GM23338 (cell line): ENCODE measurements around the gene VWA2. TPM values are rescaled to one million over a fixed set of nuclear protein-coding genes. Genes with fewer than 3 reads are reported as not detected.

Experiments used
- ATAC-seq: fragments of 200-7000 bp; cut with Tn5 transposase; 3 replicates; pipeline ENCODE4 v1.9.1; 2020
- DNase-seq: peaks from one replicate; pipeline ENCODE4 v3.0.0-alpha.2; 2015; ENCODE audit warnings: low spot score
- H2AFZ ChIP-seq: fragments of 200-600 bp; sonication (generic); 2 replicates; pipeline ENCODE4 v1.8.0; 2016; ENCODE audit warnings: antibody characterized with exemption, mild to moderate bottlenecking, moderate library complexity
- H3F3A ChIP-seq: fragments of 200-600 bp; sonication (generic); replicated peaks from 2 replicates; pipeline ENCODE4 v1.8.0; 2017; ENCODE audit warnings: antibody characterized with exemption, mixed run types, low read depth
- H3K27ac ChIP-seq: fragments of 200-600 bp; sonication (generic); 2 replicates; pipeline ENCODE4 v1.6.1; 2016; ENCODE audit warnings: low read depth
- H3K27me3 ChIP-seq: fragments of 200-600 bp; sonication (generic); 2 replicates; pipeline ENCODE4 v1.8.0; 2016; ENCODE audit warnings: mild to moderate bottlenecking, mixed run types, moderate library complexity; ENCODE audit not compliant: insufficient read depth
- H3K36me3 ChIP-seq: fragments of 200-600 bp; sonication (generic); 2 replicates; pipeline ENCODE4 v1.8.0; 2016; ENCODE audit warnings: mild to moderate bottlenecking; ENCODE audit not compliant: insufficient read depth
- H3K4me1 ChIP-seq: fragments of 200-600 bp; sonication (generic); 2 replicates; pipeline ENCODE4 v1.8.0; 2016; ENCODE audit warnings: mild to moderate bottlenecking, moderate library complexity; ENCODE audit not compliant: insufficient read depth
- H3K4me2 ChIP-seq: fragments of 200-600 bp; sonication (generic); 2 replicates; pipeline ENCODE4 v1.7.1; 2017; ENCODE audit warnings: mixed run types
- H3K4me3 ChIP-seq: fragments of 200-600 bp; sonication (generic); 2 replicates; pipeline ENCODE4 v1.6.1; 2016; ENCODE audit warnings: mixed run types
- H3K79me2 ChIP-seq: fragments of 200-600 bp; sonication (generic); replicated peaks from 2 replicates; pipeline ENCODE4 v1.8.0; 2017; ENCODE audit warnings: mild to moderate bottlenecking; ENCODE audit not compliant: insufficient read depth
- H3K9me2 ChIP-seq: fragments of 200-600 bp; sonication (generic); 2 replicates; pipeline ENCODE4 v1.8.0; 2017; ENCODE audit not compliant: insufficient read depth
- H4K20me1 ChIP-seq: fragments of 200-600 bp; sonication (generic); replicated peaks from 2 replicates; pipeline ENCODE4 v1.8.0; 2017; ENCODE audit warnings: mild to moderate bottlenecking; ENCODE audit not compliant: insufficient read depth
- H3K27ac Mint-ChIP-seq: 2 replicates; pipeline ENCODE4 v1.8.0; 2020; ENCODE audit warnings: inconsistent platforms, mild to moderate bottlenecking, moderate library complexity, mixed read lengths
- H3K27me3 Mint-ChIP-seq: 3 replicates; pipeline ENCODE4 v1.8.0; 2022; ENCODE audit warnings: low read depth, mild to moderate bottlenecking, moderate library complexity, mixed read lengths, inconsistent platforms; ENCODE audit not compliant: insufficient read depth, poor library complexity
- H3K36me3 Mint-ChIP-seq: 3 replicates; pipeline ENCODE4 v1.8.0; 2021; ENCODE audit warnings: low read depth, mild to moderate bottlenecking, inconsistent platforms, moderate library complexity, mixed read lengths
- H3K4me1 Mint-ChIP-seq: 3 replicates; pipeline ENCODE4 v1.8.0; 2020; ENCODE audit warnings: mild to moderate bottlenecking, inconsistent platforms, mixed read lengths
- H3K4me3 Mint-ChIP-seq: 3 replicates; pipeline ENCODE4 v1.8.0; 2021; ENCODE audit warnings: moderate library complexity, mild to moderate bottlenecking, inconsistent platforms, mixed read lengths
- H3K9me3 Mint-ChIP-seq: 3 replicates; pipeline ENCODE4 v1.8.0; 2020; ENCODE audit warnings: moderate library complexity, mild to moderate bottlenecking, inconsistent platforms, mixed read lengths
- CREB1 ChIP-seq: fragments of 250-450 bp; sonication (Bioruptor Pico); IDR thresholded peaks from 2 replicates; pipeline ENCODE4 v1.5.0; 2020; ENCODE audit warnings: low read depth, mild to moderate bottlenecking, moderate library complexity
- ETS1 ChIP-seq: IDR thresholded peaks from 2 replicates; pipeline ENCODE4 v1.6.1; 2016; ENCODE audit warnings: antibody characterized with exemption
- EZH2 ChIP-seq: fragments of 200-600 bp; sonication (generic); IDR thresholded peaks from one replicate; pipeline ENCODE4 v1.8.0; 2017; ENCODE audit warnings: antibody characterized with exemption, mild to moderate bottlenecking, low read depth; ENCODE audit not compliant: unreplicated experiment
- EZH2phosphoT487 ChIP-seq: fragments of 200-600 bp; sonication (generic); IDR thresholded peaks from one replicate; pipeline ENCODE4 v1.8.1; 2018; ENCODE audit warnings: antibody characterized with exemption; ENCODE audit not compliant: unreplicated experiment
- JUNB ChIP-seq: IDR thresholded peaks from one replicate; pipeline ENCODE4 v1.6.1; 2016; ENCODE audit warnings: antibody characterized with exemption; ENCODE audit not compliant: unreplicated experiment
- NANOG ChIP-seq: IDR thresholded peaks from 2 replicates; pipeline ENCODE4 v1.6.1; 2016; ENCODE audit warnings: antibody characterized with exemption, borderline replicate concordance
- POLR2AphosphoS5 ChIP-seq: IDR thresholded peaks from 2 replicates; pipeline ENCODE4 v1.6.1; 2016; ENCODE audit warnings: antibody characterized with exemption, low read depth
- REST ChIP-seq: IDR thresholded peaks from one replicate; pipeline ENCODE4 v1.6.1; 2018; ENCODE audit warnings: antibody characterized with exemption; ENCODE audit not compliant: unreplicated experiment
- STAT1 ChIP-seq: IDR thresholded peaks from one replicate; pipeline ENCODE4 v1.6.1; 2016; ENCODE audit warnings: antibody characterized with exemption; ENCODE audit not compliant: unreplicated experiment
- ZNF114 ChIP-seq: fragments of 250-450 bp; sonication (Bioruptor Pico); IDR thresholded peaks from 2 replicates; pipeline ENCODE4 v1.5.0; 2020; ENCODE audit warnings: mild to moderate bottlenecking, moderate library complexity
- ZNF331 ChIP-seq: fragments of 250-450 bp; sonication (Bioruptor Pico); IDR thresholded peaks from 2 replicates; pipeline ENCODE4 v1.5.0; 2020; ENCODE audit warnings: low read depth, mild to moderate bottlenecking, moderate library complexity
- ZNF462 ChIP-seq: fragments of 250-450 bp; sonication (Bioruptor Pico); IDR thresholded peaks from 2 replicates; pipeline ENCODE4 v1.5.0; 2020; ENCODE audit warnings: mild to moderate bottlenecking, moderate library complexity
- polyA plus RNA-seq: library from polyadenylated mRNA; unstranded; fragments of >200 nt; fragmentation: Nextera tagmentation; extraction: Ambion mirVana; gene quantifications from 2 replicates; pipeline ENCODE4 v1.2.1, GENCODE V29; 2016
- total RNA-seq: library from RNA; depleted of rRNA; stranded (reverse); fragments of >200 nt; shearing (Covaris generic); gene quantifications from 2 replicates; pipeline ENCODE4 v1.2.3, GENCODE V29; 2014
- TF ChIP-seq, protein P1 (sequence below), 2 experiments: fragments of 200-600 bp in 1 of 2; sonication (generic) in 1 of 2; conservative IDR thresholded peaks; 2 replicates each; pipeline versions ENCODE4 v1.5.1 to v1.6.1; 2016 to 2017; ENCODE audit warnings: antibody characterized with exemption in 2 of 2, low read depth in 2 of 2, mild to moderate bottlenecking in 2 of 2, moderate library complexity in 1 of 2

The VWA2 gene
- total and polyA plus RNA-seq, 2 experiments from 2014 or later, result 0.48 to 3.7 TPM

DNA sequence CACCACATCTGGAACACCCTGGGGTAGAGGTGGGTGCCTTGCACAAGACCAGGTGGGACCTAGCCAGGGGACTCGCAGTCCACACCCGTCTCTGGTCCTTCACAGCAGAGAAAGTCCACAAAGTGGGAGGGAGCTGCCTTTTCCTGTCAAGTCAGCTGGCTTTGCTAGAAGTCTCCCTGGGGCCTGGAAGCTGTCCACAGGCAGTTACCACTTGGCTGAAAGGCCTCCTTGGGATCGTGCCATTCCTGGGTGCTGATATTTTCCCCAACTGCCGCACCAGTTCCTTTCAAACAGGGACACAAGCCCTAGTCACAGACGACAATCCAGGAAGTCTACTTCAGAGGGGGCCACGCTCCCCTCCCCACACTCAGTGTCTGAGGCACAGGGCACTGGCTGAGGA lies 89.8 kb downstream of the VWA2 start:
- H3K36me3 Mint-ChIP-seq, result no peaks in the 10 kb centered on the region

More for the DNA sequence above, 89.8 kb downstream of the VWA2 start:
- no peaks in the 10 kb centered on the region for H3K9me2 ChIP-seq
- no peaks in the 10 kb centered on the region for H3K36me3 ChIP-seq
- H4K20me1 ChIP-seq, result no peaks in the 10 kb centered on the region
- H3F3A ChIP-seq, result no peaks in the 10 kb centered on the region
- no peak overlapping the region; the same call in 1 of the 2 replicates for H3K27ac Mint-ChIP-seq
- H3K4me2 ChIP-seq, result no peak overlapping the region
- H3K4me3 ChIP-seq, result no peak overlapping the region
- no peak for DNase-seq
- H3K4me1 Mint-ChIP-seq, result peaks cover 11% of the 10 kb centered on the region
- no peak overlapping the region for H3K4me3 Mint-ChIP-seq
- no peak for ATAC-seq
- no peaks in the 10 kb centered on the region for H3K4me1 ChIP-seq
- H3K79me2 ChIP-seq, result no peaks in the 10 kb centered on the region
- no peaks in the 10 kb centered on the region for H3K9me3 Mint-ChIP-seq
- no peak for TF ChIP-seq POLR2AphosphoS5
- no peak for TF ChIP-seq NANOG
- TF ChIP-seq JUNB, result no peak
- no peak for TF ChIP-seq ZNF114 (CRISPR knock-in tag)
- TF ChIP-seq EZH2phosphoT487, result no peak
- TF ChIP-seq REST, result no peak
- no peak for TF ChIP-seq EZH2
- no peak for TF ChIP-seq ZNF331 (CRISPR knock-in tag)
- TF ChIP-seq ZNF462 (CRISPR knock-in tag), result no peak
- TF ChIP-seq, protein P1, sequence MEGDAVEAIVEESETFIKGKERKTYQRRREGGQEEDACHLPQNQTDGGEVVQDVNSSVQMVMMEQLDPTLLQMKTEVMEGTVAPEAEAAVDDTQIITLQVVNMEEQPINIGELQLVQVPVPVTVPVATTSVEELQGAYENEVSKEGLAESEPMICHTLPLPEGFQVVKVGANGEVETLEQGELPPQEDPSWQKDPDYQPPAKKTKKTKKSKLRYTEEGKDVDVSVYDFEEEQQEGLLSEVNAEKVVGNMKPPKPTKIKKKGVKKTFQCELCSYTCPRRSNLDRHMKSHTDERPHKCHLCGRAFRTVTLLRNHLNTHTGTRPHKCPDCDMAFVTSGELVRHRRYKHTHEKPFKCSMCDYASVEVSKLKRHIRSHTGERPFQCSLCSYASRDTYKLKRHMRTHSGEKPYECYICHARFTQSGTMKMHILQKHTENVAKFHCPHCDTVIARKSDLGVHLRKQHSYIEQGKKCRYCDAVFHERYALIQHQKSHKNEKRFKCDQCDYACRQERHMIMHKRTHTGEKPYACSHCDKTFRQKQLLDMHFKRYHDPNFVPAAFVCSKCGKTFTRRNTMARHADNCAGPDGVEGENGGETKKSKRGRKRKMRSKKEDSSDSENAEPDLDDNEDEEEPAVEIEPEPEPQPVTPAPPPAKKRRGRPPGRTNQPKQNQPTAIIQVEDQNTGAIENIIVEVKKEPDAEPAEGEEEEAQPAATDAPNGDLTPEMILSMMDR (conservative IDR thresholded peaks at IDR 0.05; ENCODE audit: low read depth in 2 of 2), result no peak
- no peak for TF ChIP-seq ETS1
- no peak for TF ChIP-seq CREB1 (CRISPR knock-in tag)
- no peak for TF ChIP-seq STAT1
- H3K27me3 ChIP-seq, result no peaks in the 10 kb centered on the region
- H3K27me3 Mint-ChIP-seq, result peaks cover 6% of the 10 kb centered on the region
- no peak overlapping the region for H3K27ac ChIP-seq
- no peak overlapping the region for H2AFZ ChIP-seq
